Thyroid gland (tissue), 4 donors: ENCODE data around the gene ERICH6. TPM values are rescaled to one million over a fixed set of nuclear protein-coding genes. Genes with fewer than 3 reads are reported as not detected.

ENCODE experiments used
- DNase-seq, 2 donors: peaks; one replicate each; pipeline ENCODE4 v3.0.0-alpha.2; 2019
- H3K27ac ChIP-seq, 3 donors: fragments of 200-600 bp; sonication (generic); 1 replicate in 2 of 3; 2 replicates in 1 of 3; pipeline ENCODE4 v1.5.1; 2016 to 2019; ENCODE audit warnings: mild to moderate bottlenecking in 1 of 3, moderate library complexity in 1 of 3
- H3K27me3 ChIP-seq: fragments of 200-600 bp; sonication (generic); one replicate; pipeline ENCODE4 v1.5.1; 2019
- H3K36me3 ChIP-seq, 2 donors: fragments of 200-600 bp; sonication (generic); one replicate each; pipeline ENCODE4 v1.5.1; 2016 to 2019
- H3K4me1 ChIP-seq, 2 donors: fragments of 200-600 bp; sonication (generic); one replicate each; pipeline ENCODE4 v1.5.1; 2017 to 2019
- H3K4me3 ChIP-seq, 3 donors: fragments of 200-600 bp; sonication (generic); replicated peaks in 1 of 3; 1 replicate in 2 of 3; 2 replicates in 1 of 3; pipeline ENCODE4 v1.5.1; 2016; ENCODE audit warnings: mild to moderate bottlenecking in 1 of 3
- H3K9me3 ChIP-seq: fragments of 200-600 bp; sonication (generic); one replicate; pipeline ENCODE4 v1.5.1; 2017
- POLR2A ChIP-seq, 2 donors: fragments of 450-650 bp; IDR thresholded peaks; one replicate each; pipeline ENCODE4 v1.6.1; 2017; ENCODE audit warnings: antibody characterized with exemption in 2 of 2, mild to moderate bottlenecking in 2 of 2, moderate library complexity in 1 of 2
- WGBS, 2 donors: methylation state at CpG; one replicate each; pipeline ENCODE4 v1.1.5; 2017; 5-methylcytosine and 5-hydroxymethylcytosine counted together
- intact Hi-C: fragments of 100-400 bp; cut with DNase I; formaldehyde crosslinking; loops from one replicate; pipeline ENCODE4 v1.15.1; 2023
- total RNA-seq, 4 donors: library from RNA; depleted of rRNA; stranded (reverse); fragments of >200 nt; gene quantifications; one replicate each; pipeline ENCODE4 v1.2.3, GENCODE V29; 2016
- TF ChIP-seq, protein P1 (sequence below), 6 experiments: fragments of 200-600 bp in 3 of 6; fragments of 450-650 bp in 3 of 6; sonication (generic) in 3 of 6; IDR thresholded peaks; one replicate each; pipeline ENCODE4 v1.5.1; 2016 to 2019; ENCODE audit warnings: antibody characterized with exemption in 6 of 6, mild to moderate bottlenecking in 2 of 6, inconsistent platforms in 1 of 6, moderate library complexity in 1 of 6

ERICH6 gene
- total RNA-seq, 4 donors from 2014 or later: 0.11 to 0.27 TPM; not detected in 2

DNA sequence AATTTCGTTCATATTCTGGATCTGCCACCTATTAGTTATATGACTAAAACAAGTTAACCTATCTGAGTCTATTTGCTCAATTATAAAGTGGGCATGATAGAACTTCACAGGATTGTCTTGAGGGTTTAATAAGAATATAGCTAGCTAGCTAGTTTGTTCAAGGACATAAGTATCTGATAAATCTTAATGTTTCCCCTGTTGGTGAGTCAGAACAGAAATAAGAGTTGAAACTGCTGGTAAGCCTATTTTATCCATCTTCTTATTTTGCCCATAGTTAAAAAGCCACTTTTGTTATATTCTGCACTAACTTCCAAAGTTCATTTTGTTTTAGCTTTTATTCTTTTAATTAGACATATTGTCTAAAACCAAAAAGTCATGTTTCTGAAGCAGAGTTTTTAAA, 91.2 kb downstream of the ERICH6 start:
- intact Hi-C loops: no loop called here
- H3K4me1 ChIP-seq: peaks cover 6 to 10% of the 10 kb centered on the region in 2 donors
- peaks cover 0 to 7% of the 10 kb centered on the region in 2 donors for H3K36me3 ChIP-seq
- WGBS, 2 donors: 80 to 91% methylated on average over 1 of the region's 1 CpG
- H3K9me3 ChIP-seq: no peaks in the 10 kb centered on the region
- H3K27ac ChIP-seq: no peak overlapping the region
- no peak for DNase-seq
- no peaks in the 10 kb centered on the region for H3K27me3 ChIP-seq
- no peak overlapping the region for H3K4me3 ChIP-seq
- TF ChIP-seq, protein P1, sequence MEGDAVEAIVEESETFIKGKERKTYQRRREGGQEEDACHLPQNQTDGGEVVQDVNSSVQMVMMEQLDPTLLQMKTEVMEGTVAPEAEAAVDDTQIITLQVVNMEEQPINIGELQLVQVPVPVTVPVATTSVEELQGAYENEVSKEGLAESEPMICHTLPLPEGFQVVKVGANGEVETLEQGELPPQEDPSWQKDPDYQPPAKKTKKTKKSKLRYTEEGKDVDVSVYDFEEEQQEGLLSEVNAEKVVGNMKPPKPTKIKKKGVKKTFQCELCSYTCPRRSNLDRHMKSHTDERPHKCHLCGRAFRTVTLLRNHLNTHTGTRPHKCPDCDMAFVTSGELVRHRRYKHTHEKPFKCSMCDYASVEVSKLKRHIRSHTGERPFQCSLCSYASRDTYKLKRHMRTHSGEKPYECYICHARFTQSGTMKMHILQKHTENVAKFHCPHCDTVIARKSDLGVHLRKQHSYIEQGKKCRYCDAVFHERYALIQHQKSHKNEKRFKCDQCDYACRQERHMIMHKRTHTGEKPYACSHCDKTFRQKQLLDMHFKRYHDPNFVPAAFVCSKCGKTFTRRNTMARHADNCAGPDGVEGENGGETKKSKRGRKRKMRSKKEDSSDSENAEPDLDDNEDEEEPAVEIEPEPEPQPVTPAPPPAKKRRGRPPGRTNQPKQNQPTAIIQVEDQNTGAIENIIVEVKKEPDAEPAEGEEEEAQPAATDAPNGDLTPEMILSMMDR (IDR thresholded peaks at IDR 0.05): no peak
- TF ChIP-seq POLR2A (IDR thresholded peaks at IDR 0.05): no peak

DNA sequence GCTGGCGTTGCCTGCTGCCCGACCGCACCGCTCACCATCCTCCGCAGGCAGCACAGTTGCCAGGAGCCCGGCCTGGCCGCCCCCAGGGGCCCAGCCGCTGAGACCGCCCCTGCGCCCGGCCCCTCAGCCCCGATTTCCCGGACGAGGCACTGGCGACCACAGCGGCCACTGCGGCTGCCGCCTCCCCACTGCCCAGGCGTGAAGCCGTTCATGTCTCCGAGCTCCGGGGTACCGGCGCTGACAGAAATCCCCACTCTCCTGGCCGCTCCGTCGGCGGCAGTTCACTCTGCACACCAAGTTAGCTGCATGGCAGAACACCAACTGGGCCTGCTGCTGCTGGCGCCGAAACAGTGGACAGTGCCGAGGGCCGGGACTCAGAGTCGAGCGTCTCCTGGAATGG, 92.1 kb downstream of the ERICH6 start:
- Histone ChIP-seq H3K27ac (no peak overlapping the region), H3K4me3 (no peak overlapping the region), H3K36me3 (peaks cover 0 to 7% of the 10 kb centered on the region in 2 donors), H3K4me1 (peaks cover 6 to 15% of the 10 kb centered on the region in 2 donors), H3K9me3 (no peaks in the 10 kb centered on the region), H3K27me3 (no peaks in the 10 kb centered on the region)
- DNase-seq: no peak
- WGBS, 2 donors: 98% methylated on average over 28 to 34 of the region's 34 CpGs
- TF ChIP-seq, protein P1 (IDR thresholded peaks at IDR 0.05): no peak
- TF ChIP-seq POLR2A (IDR thresholded peaks at IDR 0.05): no peak
- intact Hi-C loops: no loop called here

DNA sequence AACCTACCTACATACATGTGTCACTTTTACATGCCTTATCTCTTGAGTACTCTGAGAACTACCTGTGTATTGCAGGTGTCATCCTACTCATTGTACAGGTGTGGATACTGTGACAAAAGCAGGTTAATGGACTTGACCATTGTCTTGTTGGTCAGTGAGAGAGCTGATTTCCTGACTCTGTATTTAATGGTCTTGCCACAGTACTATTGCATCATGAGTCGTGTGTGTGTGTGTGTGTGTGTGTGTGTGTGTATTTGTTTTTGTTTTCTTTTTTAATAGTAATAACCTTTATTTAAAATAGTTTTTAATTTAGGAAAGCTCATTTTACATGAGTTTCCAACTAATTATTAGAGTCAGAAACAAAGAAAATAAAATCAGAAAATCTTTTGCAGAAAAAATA, 92.9 kb downstream of the ERICH6 start:
- WGBS, 2 donors: 40 to 89% methylated on average over 1 of the region's 1 CpG
- peaks cover 7 to 19% of the 10 kb centered on the region in 2 donors for H3K4me1 ChIP-seq
- intact Hi-C loops: no loop called here
- H3K9me3 ChIP-seq: no peaks in the 10 kb centered on the region
- H3K36me3 ChIP-seq: peaks cover 0 to 7% of the 10 kb centered on the region in 2 donors
- H3K27ac ChIP-seq: no peak overlapping the region
- no peak overlapping the region for H3K4me3 ChIP-seq
- no peak for DNase-seq
- TF ChIP-seq, protein P1 (IDR thresholded peaks at IDR 0.05): no peak
- TF ChIP-seq POLR2A (IDR thresholded peaks at IDR 0.05): no peak
- H3K27me3 ChIP-seq: no peaks in the 10 kb centered on the region

DNA sequence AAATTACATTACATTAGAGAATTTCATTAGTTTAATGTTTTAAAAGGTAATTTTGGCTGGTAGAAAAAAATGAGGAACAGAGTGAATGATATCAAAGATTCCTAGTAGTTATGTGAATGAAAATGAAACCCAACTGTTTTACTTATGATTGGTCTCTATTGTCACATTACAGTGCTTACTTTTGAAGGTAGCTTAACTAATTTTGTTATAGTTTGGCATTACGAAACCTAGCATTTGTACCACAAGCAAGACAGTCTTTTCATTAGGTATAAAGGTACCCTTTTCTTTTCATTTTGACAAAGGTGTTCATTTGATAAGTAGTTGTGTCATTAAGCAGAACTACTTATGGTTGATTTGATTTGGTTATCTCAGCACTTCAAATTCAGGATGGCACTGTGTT, 93.7 kb downstream of the ERICH6 start:
- no peak for TF ChIP-seq POLR2A (IDR thresholded peaks at IDR 0.05)
- TF ChIP-seq, protein P1 (IDR thresholded peaks at IDR 0.05): no peak
- H3K36me3 ChIP-seq: peaks cover 0 to 7% of the 10 kb centered on the region in 2 donors
- intact Hi-C loops: no loop called here
- no peaks in the 10 kb centered on the region for H3K27me3 ChIP-seq
- H3K9me3 ChIP-seq: no peaks in the 10 kb centered on the region
- H3K4me3 ChIP-seq: no peak overlapping the region
- peaks cover 13 to 27% of the 10 kb centered on the region in 2 donors for H3K4me1 ChIP-seq
- 0% methylated on average over 1 of the region's 1 CpG for WGBS, 2 donors
- no peak overlapping the region for H3K27ac ChIP-seq
- no peak for DNase-seq

Other genes starting within 250 kb of the ERICH6 start
- 100 to 1,000 TPM; 146 to 355 (median 270) TPM for gene SERP1, start 157.4 kb downstream of the ERICH6 start, total RNA-seq
- gene EIF2A, start 157.1 kb downstream of the ERICH6 start, total RNA-seq: 100 to 1,000 TPM; 179 to 198 (median 189) TPM
- gene SELENOT, start 100.6 kb downstream of the ERICH6 start, total RNA-seq: 100 to 1,000 TPM in 3 of 4 donors, 10 to 100 TPM in 1; 98.8 to 168 (median 137) TPM
- 10 to 100 TPM; 17.8 to 29.0 (median 20.4) TPM for gene SIAH2, start 59.2 kb upstream of the ERICH6 start, total RNA-seq
- gene MINDY4B, start 201.5 kb upstream of the ERICH6 start, total RNA-seq: not detected